ENCODE measurements around the gene POLR3E.

Gene POLR3E

DNA sequence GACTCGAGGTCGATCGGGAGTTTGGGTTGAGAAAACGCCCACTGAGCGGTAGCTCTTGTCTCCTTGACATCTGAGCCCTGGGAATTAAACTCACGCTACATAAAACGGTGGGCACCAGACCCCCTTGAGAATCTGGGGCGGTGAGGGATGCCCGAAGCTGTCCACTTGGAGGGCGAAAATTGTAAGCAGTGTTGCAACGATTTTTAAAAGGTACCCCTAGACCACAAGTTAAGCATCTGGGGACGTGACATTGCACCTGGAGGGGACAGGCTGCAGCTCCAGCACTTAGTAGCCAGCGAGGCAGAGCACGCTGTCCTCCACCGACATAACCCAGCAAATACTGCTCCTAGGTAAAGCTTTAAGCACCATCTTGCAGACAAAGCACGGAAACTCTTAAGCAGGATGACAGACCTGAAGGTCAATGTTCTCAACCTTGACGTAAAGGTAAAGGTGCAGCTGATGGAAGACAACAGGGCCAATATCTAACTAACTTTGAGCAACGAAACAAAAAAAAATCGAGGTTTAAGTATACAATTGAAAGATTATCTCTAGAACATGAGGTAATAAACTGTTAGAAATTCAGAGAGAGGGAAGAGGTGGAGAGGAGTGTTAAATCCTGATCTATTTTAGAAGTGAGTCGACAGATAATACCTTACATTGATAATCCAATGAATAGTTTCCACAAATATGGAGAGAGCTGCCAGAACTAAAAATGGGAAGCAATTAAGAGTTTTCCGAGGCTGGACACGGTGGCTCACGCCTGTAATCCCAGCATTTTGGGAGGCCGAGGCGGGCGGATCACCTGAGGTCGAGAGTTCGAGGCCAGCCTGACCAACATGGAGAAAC lies 78.1 kb downstream of the POLR3E start:
- CTCF ChIA-PET, result interaction anchor here (0.8 kb wide), 1 partner anchor 12 kb away, joined by 3 read pairs; no protein-coding TSS in a partner anchor

DNA sequence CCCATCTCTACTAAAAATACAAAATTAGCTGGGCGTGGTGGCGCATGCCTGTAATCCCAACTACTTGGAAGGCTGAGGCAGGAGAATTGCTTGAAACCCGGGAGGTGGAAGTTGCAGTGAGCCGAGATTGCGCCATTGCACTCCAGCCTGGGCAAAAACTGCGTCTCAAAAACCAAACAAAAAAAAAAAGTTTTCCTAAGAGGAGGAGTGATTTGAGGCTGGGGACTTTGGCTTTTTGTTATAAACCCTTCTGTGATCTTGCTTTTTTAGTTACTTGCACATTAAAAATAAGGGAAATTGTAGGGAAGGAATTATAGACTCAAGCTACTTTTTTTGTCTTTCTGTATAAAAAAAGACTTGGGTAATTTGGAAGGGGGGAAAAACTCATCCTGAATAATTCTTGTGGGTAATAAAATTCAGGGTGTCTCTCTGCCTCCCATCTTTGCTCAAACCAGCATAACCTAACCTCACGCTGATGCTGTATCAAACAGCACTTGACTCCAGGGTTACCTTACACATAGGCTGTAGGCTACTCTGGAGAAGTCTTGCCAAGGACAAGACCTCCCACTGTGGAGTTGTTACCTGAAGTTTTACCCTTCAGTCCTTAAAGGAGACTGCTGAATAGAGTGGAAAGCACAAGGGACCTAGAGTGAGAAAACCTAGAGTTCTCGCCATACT lies 78.9 kb downstream of the POLR3E start:
- H3K4me3 ChIP-seq (ENCODE audit: low read depth, low read length), result no peak overlapping the region
- ChIA-PET POLR2A (interaction anchor here (1.9 kb wide), 1 partner anchor 11 kb away, joined by 9 read pairs; no protein-coding TSS in a partner anchor), CTCF (no interaction called here)
- DNase-seq (ENCODE audit: low read depth, low spot score), result no peak
- TF ChIP-seq, protein P1, sequence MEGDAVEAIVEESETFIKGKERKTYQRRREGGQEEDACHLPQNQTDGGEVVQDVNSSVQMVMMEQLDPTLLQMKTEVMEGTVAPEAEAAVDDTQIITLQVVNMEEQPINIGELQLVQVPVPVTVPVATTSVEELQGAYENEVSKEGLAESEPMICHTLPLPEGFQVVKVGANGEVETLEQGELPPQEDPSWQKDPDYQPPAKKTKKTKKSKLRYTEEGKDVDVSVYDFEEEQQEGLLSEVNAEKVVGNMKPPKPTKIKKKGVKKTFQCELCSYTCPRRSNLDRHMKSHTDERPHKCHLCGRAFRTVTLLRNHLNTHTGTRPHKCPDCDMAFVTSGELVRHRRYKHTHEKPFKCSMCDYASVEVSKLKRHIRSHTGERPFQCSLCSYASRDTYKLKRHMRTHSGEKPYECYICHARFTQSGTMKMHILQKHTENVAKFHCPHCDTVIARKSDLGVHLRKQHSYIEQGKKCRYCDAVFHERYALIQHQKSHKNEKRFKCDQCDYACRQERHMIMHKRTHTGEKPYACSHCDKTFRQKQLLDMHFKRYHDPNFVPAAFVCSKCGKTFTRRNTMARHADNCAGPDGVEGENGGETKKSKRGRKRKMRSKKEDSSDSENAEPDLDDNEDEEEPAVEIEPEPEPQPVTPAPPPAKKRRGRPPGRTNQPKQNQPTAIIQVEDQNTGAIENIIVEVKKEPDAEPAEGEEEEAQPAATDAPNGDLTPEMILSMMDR (IDR thresholded peaks at IDR 0.05; ENCODE audit: insufficient read depth, low read length, missing control alignments), result no peak

More for the DNA sequence above, 78.1 kb downstream of the POLR3E start:
- POLR2A ChIA-PET, result interaction anchor here (1.0 to 1.9 kb wide), 3 partner anchors 12 to 22 kb away, joined by 4 to 9 read pairs (median 6); no protein-coding TSS in a partner anchor
- DNase-seq (ENCODE audit: low read depth, low spot score), result no peak
- TF ChIP-seq, protein P1 (IDR thresholded peaks at IDR 0.05; ENCODE audit: insufficient read depth, low read length, missing control alignments), result no peak
- peak overlapping the region; percentile 81 for H3K4me3 ChIP-seq (ENCODE audit: low read depth, low read length)

DNA sequence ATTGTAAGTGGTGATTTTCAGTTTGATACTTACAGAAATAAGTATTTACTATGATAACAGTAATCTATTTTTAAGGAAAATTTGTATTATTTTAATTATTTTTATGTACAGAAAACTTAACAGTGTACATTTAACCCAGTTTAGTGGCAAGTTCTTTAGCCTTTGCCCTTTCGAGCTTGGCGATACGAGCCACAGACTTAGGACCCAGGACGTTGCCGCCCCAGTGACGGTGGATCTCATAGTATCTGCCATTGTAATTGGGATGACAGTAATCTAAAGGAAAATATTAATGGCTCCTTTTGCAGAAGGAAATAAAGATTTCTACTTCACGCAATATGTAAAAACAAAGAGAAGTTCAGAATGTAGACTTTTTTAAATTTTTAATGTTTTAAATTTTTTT lies 82.4 kb downstream of the POLR3E start:
- no peak for DNase-seq (ENCODE audit: low read depth, low spot score)
- CTCF ChIA-PET, result interaction anchor here (1.0 kb wide), 1 partner anchor 79 kb away, joined by 3 read pairs; no protein-coding TSS in a partner anchor
- POLR2A ChIA-PET, result no interaction called here

DNA sequence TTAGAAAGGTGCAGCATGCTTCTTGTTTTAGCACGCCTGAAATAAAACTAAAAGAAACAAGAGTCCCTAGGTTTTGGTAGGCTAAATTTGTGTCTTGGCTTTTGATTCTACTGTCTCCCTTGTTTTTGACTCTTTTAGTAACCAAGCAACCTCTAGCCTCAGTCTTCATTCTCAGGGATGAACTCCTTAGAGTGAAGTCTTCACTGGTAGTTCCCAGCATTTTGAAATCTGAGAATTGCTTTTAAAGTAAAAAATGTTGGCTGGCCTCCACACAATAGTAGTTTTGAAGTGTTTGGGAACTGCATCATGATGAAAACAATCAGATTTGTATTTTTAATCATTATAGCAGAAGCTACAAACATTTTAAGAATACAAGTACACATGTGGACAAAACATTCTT lies 83.3 kb downstream of the POLR3E start:
- TF ChIP-seq, protein P1 (IDR thresholded peaks at IDR 0.05; ENCODE audit: insufficient read depth, low read length, missing control alignments), result no peak
- H3K4me3 ChIP-seq (ENCODE audit: low read depth, low read length), result no peak overlapping the region
- POLR2A ChIA-PET, result interaction anchor here (1.2 kb wide), 1 partner anchor 9 kb away, joined by 3 read pairs; no protein-coding TSS in a partner anchor
- CTCF ChIA-PET, result interaction anchor here (1.0 kb wide), 1 partner anchor 80 kb away, joined by 3 read pairs; no protein-coding TSS in a partner anchor
- DNase-seq (ENCODE audit: low read depth, low spot score), result no peak

More for the DNA sequence above, 82.4 kb downstream of the POLR3E start:
- TF ChIP-seq, protein P1 (IDR thresholded peaks at IDR 0.05; ENCODE audit: insufficient read depth, low read length, missing control alignments), result no peak
- H3K4me3 ChIP-seq (ENCODE audit: low read depth, low read length), result no peak overlapping the region

DNA sequence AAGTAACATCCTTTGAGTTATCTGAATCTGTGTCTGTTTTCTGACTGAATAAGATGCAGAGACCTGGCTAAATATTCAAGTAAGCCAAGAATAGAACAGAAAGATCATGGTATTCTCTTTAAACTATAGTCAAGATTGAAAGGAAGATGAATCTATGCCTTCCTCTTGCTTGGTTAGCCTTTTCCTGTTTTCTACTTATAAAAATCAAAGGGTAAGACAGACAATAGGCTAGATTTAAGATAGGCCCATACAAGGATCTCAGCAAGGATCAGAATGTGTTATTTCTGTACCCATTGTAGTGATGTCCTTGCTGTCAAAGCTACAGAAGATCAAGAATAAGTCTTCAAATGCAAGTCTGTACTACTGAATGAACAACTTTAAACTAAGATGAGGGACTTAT lies 84.2 kb downstream of the POLR3E start:
- POLR2A ChIA-PET, result interaction anchor here (1.2 kb wide), 1 partner anchor 10 kb away, joined by 3 read pairs; no protein-coding TSS in a partner anchor
- no peak overlapping the region for H3K4me3 ChIP-seq (ENCODE audit: low read depth, low read length)
- CTCF ChIA-PET, result no interaction called here
- no peak for DNase-seq (ENCODE audit: low read depth, low spot score)
- TF ChIP-seq, protein P1 (IDR thresholded peaks at IDR 0.05; ENCODE audit: insufficient read depth, low read length, missing control alignments), result no peak

DNA sequence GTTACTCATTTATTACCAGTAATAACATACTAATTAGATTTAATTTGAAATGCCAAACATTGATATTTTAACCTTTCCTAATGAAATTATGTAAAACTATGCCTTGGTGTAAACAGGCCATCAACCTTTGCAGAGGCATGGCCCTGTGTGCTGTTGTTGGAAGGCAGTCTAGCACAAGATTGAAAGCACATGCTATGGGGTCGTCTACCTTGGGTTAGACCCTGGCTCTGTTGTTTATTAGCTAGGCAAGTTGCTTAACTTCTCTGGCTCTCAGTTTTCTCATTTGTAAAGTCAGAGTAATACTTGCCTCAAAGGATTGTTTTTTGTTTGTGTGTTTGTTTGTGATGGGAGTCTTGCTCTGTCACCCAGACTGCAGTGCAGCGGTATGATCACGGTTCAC lies 86.6 kb downstream of the POLR3E start:
- TF ChIP-seq, protein P1 (IDR thresholded peaks at IDR 0.05; ENCODE audit: insufficient read depth, low read length, missing control alignments), result no peak
- POLR2A ChIA-PET, result no interaction called here
- CTCF ChIA-PET, result interaction anchor here (1.4 kb wide), 1 partner anchor 65 kb away, joined by 3 read pairs; no protein-coding TSS in a partner anchor

More for the DNA sequence above, 86.6 kb downstream of the POLR3E start:
- DNase-seq (ENCODE audit: low read depth, low spot score), result no peak
- H3K4me3 ChIP-seq (ENCODE audit: low read depth, low read length), result no peak overlapping the region

Data from AG04449 (cell line).